Heart right ventricle (tissue), 16 donors: ENCODE results near the gene PRDM5. TPM values are rescaled to one million over a fixed set of nuclear protein-coding genes. Genes with fewer than 3 reads are reported as not detected.

Source experiments
- ATAC-seq, 8 donors: fragments of 200-7000 bp; cut with Tn5 transposase; one replicate each; pipeline ENCODE4 v1.9.1; 2020; ENCODE audit warnings: mild to moderate bottlenecking in 8 of 8, moderate library complexity in 8 of 8, moderate number of reproducible peaks in 1 of 8
- DNase-seq, 2 donors: peaks; one replicate each; pipeline ENCODE4 v3.0.0-alpha.2; 2020
- H3K27ac ChIP-seq, 10 donors: fragments of 200-600 bp; sonication (generic) in 2 of 10; one replicate each; pipeline versions ENCODE4 v1.5.0 to v1.8.0; 2020 to 2022; ENCODE audit warnings: mild to moderate bottlenecking in 3 of 10
- H3K27me3 ChIP-seq, 7 donors: fragments of 200-600 bp; one replicate each; pipeline ENCODE4 v1.8.0; 2021 to 2022; ENCODE audit warnings: mild to moderate bottlenecking in 2 of 7
- H3K36me3 ChIP-seq, 9 donors: fragments of 200-600 bp; sonication (generic) in 1 of 9; one replicate each; pipeline versions ENCODE4 v1.5.0 to v1.8.0; 2020 to 2022; ENCODE audit warnings: mild to moderate bottlenecking in 2 of 9
- H3K4me1 ChIP-seq, 9 donors: fragments of 200-600 bp; sonication (generic) in 1 of 9; one replicate each; pipeline versions ENCODE4 v1.5.0 to v1.8.0; 2020 to 2022; ENCODE audit warnings: mild to moderate bottlenecking in 4 of 9
- H3K4me3 ChIP-seq, 10 donors: fragments of 200-600 bp; sonication (generic) in 2 of 10; one replicate each; pipeline versions ENCODE4 v1.5.0 to v1.8.0; 2020 to 2022; ENCODE audit warnings: mild to moderate bottlenecking in 7 of 10, moderate library complexity in 2 of 10
- H3K9me3 ChIP-seq, 11 donors: fragments of 200-600 bp in 10 of 11; sonication (generic) in 2 of 11; one replicate each; pipeline versions ENCODE4 v1.5.0 to v1.8.0; 2013 to 2022; ENCODE audit warnings: mild to moderate bottlenecking in 2 of 11, control low read depth in 1 of 11, moderate library complexity in 1 of 11
- WGBS, 2 donors: extraction: QIAGEN DNeasy Blood & Tissue Kit; methylation state at CpG; one replicate each; pipeline ENCODE4 v1.1.7; 2013; ENCODE audit warnings: inconsistent platforms in 1 of 2; 5-methylcytosine and 5-hydroxymethylcytosine counted together
- intact Hi-C, 10 donors: fragments of 100-400 bp; cut with DNase I; formaldehyde crosslinking; loops; one replicate each; pipeline versions ENCODE4 v1.11.1 to v1.14.2; 2022
- polyA plus RNA-seq, 2 donors: library from polyadenylated mRNA; stranded (reverse); fragments of 200-250 nt; gene quantifications; one replicate each; pipeline ENCODE4 v1.2.3, GENCODE V29; 2013
- total RNA-seq, 10 donors: library from RNA; stranded (reverse); fragmentation: NEBNext Ultra II Directional in 3 of 10; extraction: Animal tissue kit (Norgen Biotek cat#: 25700) in 3 of 10; gene quantifications; one replicate each; pipeline versions ENCODE4 v1.2.1 to v1.2.4, GENCODE V29; 2021 to 2023
- TF ChIP-seq, protein P1 (sequence below), 9 donors: fragments of 200-600 bp; sonication (generic) in 2 of 9; IDR thresholded peaks; one replicate each; pipeline versions ENCODE4 v1.5.0 to v1.8.0; 2021 to 2022; ENCODE audit warnings: antibody characterized with exemption in 9 of 9, mild to moderate bottlenecking in 5 of 9, moderate library complexity in 1 of 9
- donor health status: Arrhythmogenic right ventricular cardiomyopathy.
- donor health status: ischemic (EF 13 %, LVEDD 7.1; RV severe dilation, severe dysfunction).
- donor health status: healthy with polysubstance abuse.
- donor health status: DM: no; HTN: yes; CAD: no.
- donor health status: DM: no; HTN: no; CAD: no.
- donor health status: ischemic (EF 25% LVEDD 6.9; RV normal size, moderate dysfunction).
- donor health status: ischemic (EF 25% LVEDD 5.7; RV mildly dilated, moderate dysfunction).
- donor health status: healthy.
- donor health status: DM: yes; HTN: yes; CAD: no.
- donor health status: Ischemic cardiomyopathy.
- donor health status: ischemic (EF 35%, LVEDD 5.7; RV mildly dilated, moderate dysfunction).
- donor health status: nonischemic (EF 11% LVEDD 7.7; RV severe dilation, severe dysfunction).
- donor health status: DM: yes; HTN: yes; CAD: no.
- donor health status: PGD.
- donor health status: ischemic (EF 29% LVEDD 5.4; RV normal size, mild dysfunction).
- donor health status: nonischemic (EF 23%, LVEDD 6.1; RV moderate dilation, normal function).

Gene PRDM5
- total and polyA plus RNA-seq, 12 donors: 1.5 to 20.5 (median 12.1) TPM

DNA sequence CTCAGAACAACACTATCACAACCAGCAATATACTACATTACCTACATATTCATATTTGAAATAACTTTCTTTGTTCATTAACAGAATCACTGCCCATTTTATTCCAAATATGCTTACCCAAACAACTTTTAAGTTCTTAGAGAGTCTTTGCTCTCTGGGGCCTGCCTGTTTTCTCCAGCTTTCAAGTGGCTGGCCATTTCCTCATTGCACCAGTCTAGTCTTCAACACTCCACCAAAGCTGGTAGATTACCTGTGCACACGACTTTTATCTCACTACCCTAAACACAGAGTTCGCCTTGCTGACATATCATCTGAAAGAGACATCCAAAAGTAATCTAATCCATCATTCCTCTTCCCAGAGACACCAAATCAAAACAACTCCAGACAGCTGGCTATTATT is 66.2 kb downstream of the PRDM5 start:
- H3K9me3 ChIP-seq: no peaks in the 10 kb centered on the region
- peaks cover 0 to 6% (median 0%) of the 10 kb centered on the region in 9 donors for H3K4me1 ChIP-seq
- H3K27me3 ChIP-seq: no peaks in the 10 kb centered on the region
- DNase-seq (no peak), ATAC-seq (no peak)
- peaks cover 0 to 18% (median 0%) of the 10 kb centered on the region in 9 donors for H3K36me3 ChIP-seq
- no peak overlapping the region for H3K27ac ChIP-seq
- H3K4me3 ChIP-seq: no peak overlapping the region
- intact Hi-C loops: no loop called here
- TF ChIP-seq, protein P1, sequence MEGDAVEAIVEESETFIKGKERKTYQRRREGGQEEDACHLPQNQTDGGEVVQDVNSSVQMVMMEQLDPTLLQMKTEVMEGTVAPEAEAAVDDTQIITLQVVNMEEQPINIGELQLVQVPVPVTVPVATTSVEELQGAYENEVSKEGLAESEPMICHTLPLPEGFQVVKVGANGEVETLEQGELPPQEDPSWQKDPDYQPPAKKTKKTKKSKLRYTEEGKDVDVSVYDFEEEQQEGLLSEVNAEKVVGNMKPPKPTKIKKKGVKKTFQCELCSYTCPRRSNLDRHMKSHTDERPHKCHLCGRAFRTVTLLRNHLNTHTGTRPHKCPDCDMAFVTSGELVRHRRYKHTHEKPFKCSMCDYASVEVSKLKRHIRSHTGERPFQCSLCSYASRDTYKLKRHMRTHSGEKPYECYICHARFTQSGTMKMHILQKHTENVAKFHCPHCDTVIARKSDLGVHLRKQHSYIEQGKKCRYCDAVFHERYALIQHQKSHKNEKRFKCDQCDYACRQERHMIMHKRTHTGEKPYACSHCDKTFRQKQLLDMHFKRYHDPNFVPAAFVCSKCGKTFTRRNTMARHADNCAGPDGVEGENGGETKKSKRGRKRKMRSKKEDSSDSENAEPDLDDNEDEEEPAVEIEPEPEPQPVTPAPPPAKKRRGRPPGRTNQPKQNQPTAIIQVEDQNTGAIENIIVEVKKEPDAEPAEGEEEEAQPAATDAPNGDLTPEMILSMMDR (IDR thresholded peaks at IDR 0.05): no peak
- WGBS, 2 donors: 73 to 77% methylated on average over 2 of the region's 2 CpGs

DNA sequence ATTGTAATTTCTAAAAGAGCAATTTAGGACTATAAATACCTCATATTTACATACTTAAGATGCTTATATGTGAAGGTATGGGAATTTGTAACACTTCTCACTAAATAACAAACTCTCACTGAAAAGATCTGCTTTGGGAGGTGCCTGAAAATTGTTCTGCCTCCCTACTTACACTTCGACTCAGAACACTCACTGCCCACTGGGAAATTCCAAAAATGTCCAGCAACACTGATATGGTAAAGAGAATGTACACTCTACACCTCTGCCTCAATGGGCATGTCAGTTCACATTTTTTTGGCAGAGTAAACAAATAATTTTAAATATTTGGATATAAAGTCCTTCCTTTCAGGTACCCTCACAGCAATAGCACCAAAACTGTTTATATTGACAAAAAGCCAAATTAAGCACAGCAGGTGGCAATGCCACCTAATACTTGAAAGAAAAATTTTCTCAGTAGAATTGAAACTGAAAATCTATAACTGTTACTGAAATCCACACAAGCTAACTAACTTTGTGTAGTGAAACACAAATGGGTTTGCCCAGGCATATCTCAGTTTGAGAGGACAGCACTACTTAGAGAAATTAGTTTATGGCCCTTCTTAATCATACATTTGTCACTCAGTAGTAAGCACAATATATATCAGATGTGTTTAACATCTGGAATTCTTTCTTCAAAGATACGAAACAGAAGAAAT is 67.1 kb downstream of the PRDM5 start:
- peaks cover 0 to 6% (median 0%) of the 10 kb centered on the region in 9 donors for H3K4me1 ChIP-seq
- H3K4me3 ChIP-seq: no peak overlapping the region
- DNase-seq (no peak), ATAC-seq (no peak)
- 73 to 76% methylated on average over 2 of the region's 2 CpGs for WGBS, 2 donors
- peaks cover 0 to 23% (median 0%) of the 10 kb centered on the region in 9 donors for H3K36me3 ChIP-seq
- no peaks in the 10 kb centered on the region for H3K9me3 ChIP-seq
- intact Hi-C loops: no loop called here
- TF ChIP-seq, protein P1 (IDR thresholded peaks at IDR 0.05): no peak
- H3K27me3 ChIP-seq: no peaks in the 10 kb centered on the region
- no peak overlapping the region for H3K27ac ChIP-seq

- Histone ChIP-seq H3K4me1 (peaks cover 0 to 6% (median 0%) of the 10 kb centered on the region in 9 donors), H3K36me3 (peaks cover 0 to 23% (median 0%) of the 10 kb centered on the region in 9 donors), H3K27ac (no peak overlapping the region), H3K27me3 (no peaks in the 10 kb centered on the region), H3K9me3 (no peaks in the 10 kb centered on the region), H3K4me3 (no peak overlapping the region)
- no peak for DNase-seq
- 81 to 90% methylated on average over 7 of the region's 7 CpGs for WGBS, 2 donors
- TF ChIP-seq, protein P1 (IDR thresholded peaks at IDR 0.05): no peak
- ATAC-seq: no peak
- intact Hi-C loops: no loop called here
Observed at GRCh38 chr4:120853161-120853935, 69.2 kb downstream of the PRDM5 start.

- no peaks in the 10 kb centered on the region for H3K27me3 ChIP-seq
- TF ChIP-seq, protein P1 (IDR thresholded peaks at IDR 0.05): no peak
- no peak overlapping the region for H3K27ac ChIP-seq
- DNase-seq: no peak
- intact Hi-C loops: no loop called here
- H3K36me3 ChIP-seq: peaks cover 0 to 23% (median 0%) of the 10 kb centered on the region in 9 donors
- H3K4me3 ChIP-seq: no peak overlapping the region
- ATAC-seq: no peak
- WGBS, 2 donors: 78 to 80% methylated on average over 3 of the region's 3 CpGs
- H3K4me1 ChIP-seq: no peaks in the 10 kb centered on the region
- no peaks in the 10 kb centered on the region for H3K9me3 ChIP-seq
Observed at GRCh38 chr4:120850018-120850599, 72.4 kb downstream of the PRDM5 start.
